Measurements from ENCODE around the gene GNLY.

GRCh38 chr2:85662899-85663593 lies 31.1 kb upstream of the GNLY start:
- TF ChIP-seq, protein P1, sequence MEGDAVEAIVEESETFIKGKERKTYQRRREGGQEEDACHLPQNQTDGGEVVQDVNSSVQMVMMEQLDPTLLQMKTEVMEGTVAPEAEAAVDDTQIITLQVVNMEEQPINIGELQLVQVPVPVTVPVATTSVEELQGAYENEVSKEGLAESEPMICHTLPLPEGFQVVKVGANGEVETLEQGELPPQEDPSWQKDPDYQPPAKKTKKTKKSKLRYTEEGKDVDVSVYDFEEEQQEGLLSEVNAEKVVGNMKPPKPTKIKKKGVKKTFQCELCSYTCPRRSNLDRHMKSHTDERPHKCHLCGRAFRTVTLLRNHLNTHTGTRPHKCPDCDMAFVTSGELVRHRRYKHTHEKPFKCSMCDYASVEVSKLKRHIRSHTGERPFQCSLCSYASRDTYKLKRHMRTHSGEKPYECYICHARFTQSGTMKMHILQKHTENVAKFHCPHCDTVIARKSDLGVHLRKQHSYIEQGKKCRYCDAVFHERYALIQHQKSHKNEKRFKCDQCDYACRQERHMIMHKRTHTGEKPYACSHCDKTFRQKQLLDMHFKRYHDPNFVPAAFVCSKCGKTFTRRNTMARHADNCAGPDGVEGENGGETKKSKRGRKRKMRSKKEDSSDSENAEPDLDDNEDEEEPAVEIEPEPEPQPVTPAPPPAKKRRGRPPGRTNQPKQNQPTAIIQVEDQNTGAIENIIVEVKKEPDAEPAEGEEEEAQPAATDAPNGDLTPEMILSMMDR (conservative IDR thresholded peaks at IDR 0.05; ENCODE audit: low read depth, low read length) = no peak
- TF ChIP-seq SMC3 (IDR thresholded peaks at IDR 0.05; ENCODE audit: low read depth, low read length) (no peak), POLR2A (IDR thresholded peaks at IDR 0.05; ENCODE audit: low read depth, low read length) (no peak), RFX5 (IDR thresholded peaks at IDR 0.05; ENCODE audit: low read depth, low read length) (no peak), RAD21 (IDR thresholded peaks at IDR 0.05; ENCODE audit: low read length) (no peak), MAFK (IDR thresholded peaks at IDR 0.05; ENCODE audit: low read depth, low read length) (no peak), RCOR1 (IDR thresholded peaks at IDR 0.05; ENCODE audit: insufficient replicate concordance, low read length) (peak; percentile 83), MXI1 (IDR thresholded peaks at IDR 0.05; ENCODE audit: borderline replicate concordance, low read depth, low read length) (no peak), MAZ (IDR thresholded peaks at IDR 0.05; ENCODE audit: borderline replicate concordance, low read depth, low read length) (peak; percentile 71; the same call in 1 of the 2 replicates), FOS (IDR thresholded peaks at IDR 0.05; ENCODE audit: low read depth, low read length) (peak; percentile 76)

Measured in IMR-90 (cell line).